HFF-Myc (cell line): ENCODE results near the gene SPATA17.
A peak's percentile ranks its signal among the peaks of the same experiment; 100 is the strongest.

ENCODE experiments used
- DNase-seq: peaks from one replicate; pipeline ENCODE4 v3.0.0-alpha.2; 2011; ENCODE audit warnings: low read depth; ENCODE audit errors: extremely low read depth
- H3K4me3 ChIP-seq: replicated peaks from 2 replicates; pipeline ENCODE4 v1.5.1; 2011; ENCODE audit warnings: low read depth, mild to moderate bottlenecking, control low read depth, low read length
- CTCF ChIP-seq: IDR thresholded peaks from 2 replicates; pipeline ENCODE4 v1.5.1; 2012; ENCODE audit warnings: mild to moderate bottlenecking, low read depth, low read length, control low read depth; ENCODE audit errors: missing control alignments

The SPATA17 gene

GRCh38 chr1:217770918-217771317, 139.8 kb downstream of the SPATA17 start:
- no peak for TF ChIP-seq CTCF
- H3K4me3 ChIP-seq: no peak overlapping the region

GRCh38 chr1:217776693-217777092, 145.5 kb downstream of the SPATA17 start:
- H3K4me3 ChIP-seq: no peak overlapping the region
- no peak for DNase-seq
- no peak for TF ChIP-seq CTCF

More at GRCh38 chr1:217770918-217771317, 139.8 kb downstream of the SPATA17 start:
- no peak for DNase-seq

GRCh38 chr1:217781056-217781455, 149.9 kb downstream of the SPATA17 start:
- no peak overlapping the region for H3K4me3 ChIP-seq
- no peak for TF ChIP-seq CTCF
- DNase-seq: peak; percentile 7

- DNase-seq: no peak
- H3K4me3 ChIP-seq: no peak overlapping the region
- TF ChIP-seq CTCF: no peak
These were observed 159.9 kb downstream of the SPATA17 start for GRCh38 chr1:217791091-217791490.

GRCh38 chr1:217805792-217806191, 174.6 kb downstream of the SPATA17 start:
- no peak for DNase-seq
- H3K4me3 ChIP-seq: no peak overlapping the region
- TF ChIP-seq CTCF: no peak

GRCh38 chr1:217812175-217812574, 181.0 kb downstream of the SPATA17 start:
- no peak for TF ChIP-seq CTCF

GRCh38 chr1:217813031-217813430, 181.9 kb downstream of the SPATA17 start:
- TF ChIP-seq CTCF: no peak
- DNase-seq: no peak
- H3K4me3 ChIP-seq: no peak overlapping the region

More at GRCh38 chr1:217812175-217812574, 181.0 kb downstream of the SPATA17 start:
- no peak overlapping the region for H3K4me3 ChIP-seq
- DNase-seq: no peak
